SK-N-SH (cell line): Measurements from ENCODE around the gene SP3. TPM values are rescaled to one million over a fixed set of nuclear protein-coding genes. Genes with fewer than 3 reads are reported as not detected.

ENCODE experiments used
- CTCF ChIA-PET: fragments of 300-600, 350-600 bp; formaldehyde crosslinking; extraction: SDS; loops from one replicate; lab custom pipeline; 2021; lab: Yijun Ruan, JAX
- POLR2A ChIA-PET: fragments of 350-600 bp; sonication (Branson Sonifier 250); formaldehyde crosslinking; extraction: SDS; loops from one replicate; lab custom pipeline; 2020; ENCODE audit warnings: antibody characterized with exemption, inconsistent platforms; lab: Yijun Ruan, JAX
- DNase-seq: peaks from one replicate; pipeline ENCODE4 v3.0.0; 2012
- H2AFZ ChIP-seq: fragments of 200-600 bp; sonication (generic); 2 replicates; pipeline ENCODE4 v1.8.1; 2016; ENCODE audit warnings: antibody characterized with exemption, mild to moderate bottlenecking, low read depth
- H3F3A ChIP-seq: fragments of 200-600 bp; sonication (generic); replicated peaks from 2 replicates; pipeline ENCODE3; 2016; ENCODE audit warnings: antibody characterized with exemption, mild to moderate bottlenecking; ENCODE audit not compliant: insufficient read depth
- H3K27ac ChIP-seq, 2 experiments: fragments of 200-500 bp in 1 of 2; fragments of 200-600 bp in 1 of 2; sonication (Bioruptor generic) in 1 of 2; sonication (generic), shearing (Covaris generic) in 1 of 2; 2 replicates each; pipeline versions ENCODE4 v1.5.1 to v1.6.1; 2014 to 2016; ENCODE audit warnings: low read depth in 2 of 2, inconsistent platforms in 1 of 2, low read length in 1 of 2, mild to moderate bottlenecking in 1 of 2, mixed read lengths in 1 of 2
- H3K27me3 ChIP-seq: fragments of 200-600 bp; sonication (generic), shearing (Covaris generic); 2 replicates; pipeline ENCODE4 v1.6.1; 2016; ENCODE audit warnings: mixed run types; ENCODE audit not compliant: insufficient read depth
- H3K36me3 ChIP-seq, 2 experiments: fragments of 200-500 bp in 1 of 2; fragments of 200-600 bp in 1 of 2; sonication (Bioruptor generic) in 1 of 2; sonication (generic) in 1 of 2; replicated peaks in 1 of 2; 2 replicates each; pipeline versions ENCODE3 to v1.5.1; 2014 to 2016; ENCODE audit warnings: low read length in 1 of 2, mild to moderate bottlenecking in 1 of 2; ENCODE audit not compliant: insufficient read depth in 2 of 2, control insufficient read depth in 1 of 2
- H3K4me1 ChIP-seq, 2 experiments: fragments of 200-500 bp in 1 of 2; fragments of 200-600 bp in 1 of 2; sonication (Bioruptor generic) in 1 of 2; sonication (generic), shearing (Covaris generic) in 1 of 2; 2 replicates each; pipeline versions ENCODE4 v1.5.1 to v1.6.1; 2014 to 2016; ENCODE audit warnings: low read depth in 1 of 2, low read length in 1 of 2, mixed run types in 1 of 2; ENCODE audit not compliant: insufficient read depth in 2 of 2, control insufficient read depth in 1 of 2
- H3K4me2 ChIP-seq: fragments of 200-600 bp; sonication (generic), shearing (Covaris generic); 2 replicates; pipeline ENCODE4 v1.6.1; 2017; ENCODE audit warnings: mixed run types
- H3K4me3 ChIP-seq, 2 experiments: fragments of 200-500 bp in 1 of 2; fragments of 200-600 bp in 1 of 2; sonication (Bioruptor generic) in 1 of 2; sonication (generic), shearing (Covaris generic) in 1 of 2; 2 replicates each; pipeline versions ENCODE4 v1.5.1 to v1.8.1; 2014 to 2016; ENCODE audit warnings: low read depth in 2 of 2, inconsistent platforms in 1 of 2, low read length in 1 of 2, mild to moderate bottlenecking in 1 of 2, mixed read lengths in 1 of 2, moderate library complexity in 1 of 2
- H3K79me2 ChIP-seq: fragments of 200-600 bp; sonication (generic); 2 replicates; pipeline ENCODE4 v1.8.1; 2017; ENCODE audit warnings: mild to moderate bottlenecking; ENCODE audit not compliant: insufficient read depth
- H3K9ac ChIP-seq: fragments of 200-600 bp; sonication (generic); 2 replicates; pipeline ENCODE4 v1.6.1; 2017; ENCODE audit warnings: mixed run types
- H3K9me2 ChIP-seq: fragments of 200-600 bp; sonication (generic); 2 replicates; pipeline ENCODE4 v1.6.1; 2017; ENCODE audit warnings: mixed run types
- H3K9me3 ChIP-seq: fragments of 200-600 bp; sonication (generic); 2 replicates; pipeline ENCODE4 v1.6.1; 2017; ENCODE audit warnings: mixed run types, mild to moderate bottlenecking, moderate library complexity
- H4K20me1 ChIP-seq: fragments of 200-600 bp; sonication (generic); 2 replicates; pipeline ENCODE4 v1.6.1; 2017; ENCODE audit warnings: mild to moderate bottlenecking, mixed run types; ENCODE audit not compliant: insufficient read depth
- FOSL2 ChIP-seq: IDR thresholded peaks from 2 replicates; pipeline ENCODE4 v1.4.0; 2012; ENCODE audit warnings: low read depth, mild to moderate bottlenecking, moderate library complexity, borderline replicate concordance
- FOXJ3 ChIP-seq: sonication (generic); formaldehyde crosslinking; IDR thresholded peaks from 2 replicates; pipeline ENCODE4 v1.5.1; 2020; ENCODE audit warnings: mild to moderate bottlenecking, missing genetic modification reagents
- JUND ChIP-seq: IDR thresholded peaks from 2 replicates; pipeline ENCODE4 v1.4.0; 2012
- NFIC ChIP-seq: IDR thresholded peaks from 2 replicates; pipeline ENCODE4 v1.4.0; 2012; ENCODE audit warnings: borderline replicate concordance
- RAD21 ChIP-seq: IDR thresholded peaks from 2 replicates; pipeline ENCODE4 v1.6.1; 2012; ENCODE audit warnings: mild to moderate bottlenecking, low read length
- SIN3A ChIP-seq: IDR thresholded peaks from 2 replicates; pipeline ENCODE4 v1.6.1; 2012; ENCODE audit warnings: low read depth, mild to moderate bottlenecking, low read length, moderate library complexity, borderline replicate concordance
- TEAD4 ChIP-seq: IDR thresholded peaks from 2 replicates; pipeline ENCODE4 v1.4.0; 2012; ENCODE audit warnings: mild to moderate bottlenecking, borderline replicate concordance; ENCODE audit not compliant: insufficient read depth
- YY1 ChIP-seq: IDR thresholded peaks from 2 replicates; pipeline ENCODE4 v1.4.0; 2012; ENCODE audit warnings: low read depth, mild to moderate bottlenecking
- WGBS: methylation state at CpG from one replicate; pipeline ENCODE4 v1.1.6; 2017; ENCODE audit warnings: low lambda C conversion rate; 5-methylcytosine and 5-hydroxymethylcytosine counted together
- polyA plus RNA-seq, 3 experiments: library from polyadenylated mRNA; depleted of rRNA; stranded (reverse); fragments of >200 nt; gene quantifications; 2 replicates each; pipeline ENCODE4 v1.2.3, GENCODE V29; 2012
- TF ChIP-seq, protein P1 (sequence below): fragments of 150-350 bp; IDR thresholded peaks from 2 replicates; pipeline ENCODE4 v1.6.1; 2017; ENCODE audit warnings: antibody characterized with exemption, low read length, low read depth, borderline replicate concordance

Gene SP3
- polyA plus RNA-seq, 1 of the 3 experiments (the other 2 are of a cell fraction) = 23.1 TPM

DNA sequence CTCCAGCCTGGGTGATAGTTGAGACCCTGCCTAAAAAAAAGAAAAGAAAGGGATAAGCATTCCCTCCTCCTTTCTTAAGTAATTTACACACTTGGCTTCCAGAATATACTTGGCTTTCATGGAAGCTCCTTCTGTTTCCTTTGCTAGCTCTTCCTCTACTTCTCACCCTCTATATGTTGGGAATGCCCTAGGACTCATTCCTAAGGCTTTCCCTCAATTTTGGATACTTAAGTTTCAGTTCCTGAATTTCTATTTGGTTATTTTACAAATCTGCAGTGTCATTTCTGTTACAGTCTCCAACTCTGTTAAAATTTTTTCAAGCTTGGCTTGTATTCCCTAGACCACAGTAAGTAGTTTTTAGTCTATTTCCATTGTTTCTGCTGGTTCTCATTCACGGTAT, 23.6 kb downstream of the SP3 start:
- no peak for TF ChIP-seq FOXJ3 (CRISPR knock-in tag)
- no peak for TF ChIP-seq TEAD4
- TF ChIP-seq, protein P1, sequence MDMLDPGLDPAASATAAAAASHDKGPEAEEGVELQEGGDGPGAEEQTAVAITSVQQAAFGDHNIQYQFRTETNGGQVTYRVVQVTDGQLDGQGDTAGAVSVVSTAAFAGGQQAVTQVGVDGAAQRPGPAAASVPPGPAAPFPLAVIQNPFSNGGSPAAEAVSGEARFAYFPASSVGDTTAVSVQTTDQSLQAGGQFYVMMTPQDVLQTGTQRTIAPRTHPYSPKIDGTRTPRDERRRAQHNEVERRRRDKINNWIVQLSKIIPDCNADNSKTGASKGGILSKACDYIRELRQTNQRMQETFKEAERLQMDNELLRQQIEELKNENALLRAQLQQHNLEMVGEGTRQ = no peak
- TF ChIP-seq FOSL2 = no peak
- no peak for TF ChIP-seq JUND
- TF ChIP-seq, all 33 proteins: peak for 0
- POLR2A ChIA-PET = no interaction called here
- no peaks in the 10 kb centered on the region for H3K9me3 ChIP-seq
- no peak overlapping the region for H3K4me3 ChIP-seq
- H3K36me3 ChIP-seq = peaks cover 0 to 8% of the 10 kb centered on the region in 2 experiments
- H2AFZ ChIP-seq = no peak overlapping the region
- H3K9ac ChIP-seq = no peak overlapping the region
- H3K4me2 ChIP-seq = no peak overlapping the region
- CTCF ChIA-PET = interaction anchor here (1.0 kb wide), 1 partner anchor 13 kb away, joined by 4 read pairs; no protein-coding TSS in a partner anchor
- H3F3A ChIP-seq = peaks cover 21% of the 10 kb centered on the region
- no peaks in the 10 kb centered on the region for H3K27me3 ChIP-seq
- H3K79me2 ChIP-seq = peaks cover 100% of the 10 kb centered on the region
- peaks cover 10 to 12% of the 10 kb centered on the region in 2 experiments; a peak in 3 of 4 replicates for H3K4me1 ChIP-seq
- no peak for DNase-seq
- 81% methylated on average over 1 of the region's 1 CpG for WGBS
- H3K9me2 ChIP-seq = no peaks in the 10 kb centered on the region
- no peak overlapping the region for H3K27ac ChIP-seq
- H4K20me1 ChIP-seq = peaks cover 92% of the 10 kb centered on the region

DNA sequence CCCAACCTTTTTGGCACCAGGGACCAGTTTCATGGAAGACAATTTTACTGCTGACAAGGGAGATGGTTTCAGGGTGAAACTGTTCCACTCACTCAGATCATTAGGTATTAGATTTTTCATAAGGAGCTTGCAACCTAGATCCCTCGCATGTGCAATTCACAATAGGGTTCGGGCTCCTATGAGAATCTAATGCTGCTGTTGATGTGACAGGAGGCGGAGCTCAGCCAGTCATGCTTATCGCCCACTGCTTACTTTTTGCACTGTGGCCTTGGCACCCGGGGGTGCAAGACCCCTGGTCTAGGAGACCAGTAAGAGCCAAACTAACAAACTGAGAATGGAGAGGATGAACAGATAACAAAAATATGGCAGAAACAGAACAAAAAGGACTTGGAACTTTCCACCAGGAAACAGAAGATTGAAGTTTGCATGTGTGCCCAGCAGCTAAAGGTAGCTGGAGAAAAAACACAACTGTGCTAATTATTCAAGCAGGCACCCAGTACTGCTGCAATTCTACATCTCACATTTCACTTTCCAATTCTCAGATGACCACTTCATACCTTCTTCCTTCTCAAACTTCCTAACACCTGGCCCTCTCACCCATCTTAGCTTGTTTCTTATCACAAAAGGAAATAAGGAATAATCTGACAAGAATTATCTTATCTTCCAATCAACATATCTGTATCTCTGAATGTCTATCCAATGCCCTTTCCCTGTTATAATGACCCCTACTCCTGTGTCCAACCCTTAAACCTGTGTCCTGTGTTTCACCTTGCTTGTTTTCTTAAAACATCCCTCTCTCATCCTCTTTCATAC, 24.8 kb downstream of the SP3 start:
- H3K4me1 ChIP-seq = peaks cover 11 to 12% of the 10 kb centered on the region in 2 experiments; a peak in 3 of 4 replicates
- H3K9ac ChIP-seq = no peak overlapping the region
- peaks cover 0 to 8% of the 10 kb centered on the region in 2 experiments for H3K36me3 ChIP-seq
- TF ChIP-seq SIN3A (no peak), NFIC (no peak), YY1 (no peak), RAD21 (no peak)
- no peaks in the 10 kb centered on the region for H3K9me3 ChIP-seq
- no peaks in the 10 kb centered on the region for H3K9me2 ChIP-seq
- 0 out of 2 replicates have a peak overlapping the region, but pooled peaks have one; percentile 5 for H3K4me2 ChIP-seq
- H3K27me3 ChIP-seq = no peaks in the 10 kb centered on the region
- ChIA-PET POLR2A (no interaction called here), CTCF (no interaction called here)
- H3K79me2 ChIP-seq = peaks cover 100% of the 10 kb centered on the region
- H2AFZ ChIP-seq = no peak overlapping the region
- H4K20me1 ChIP-seq = peaks cover 92% of the 10 kb centered on the region
- H3F3A ChIP-seq = peaks cover 21% of the 10 kb centered on the region
- H3K27ac ChIP-seq = peak overlapping the region in 1 of 2 experiments; percentile 48; a peak in 2 of 4 replicates
- no peak for DNase-seq
- 90% methylated on average over 5 of the region's 5 CpGs for WGBS
- no peak overlapping the region for H3K4me3 ChIP-seq
